ENCODE data around the gene ABLIM1. TPM values are rescaled to one million over a fixed set of nuclear protein-coding genes. Genes with fewer than 3 reads are reported as not detected.

Gene ABLIM1
- polyA plus RNA-seq, 1 donor from 2014 or later: 10.1 TPM

DNA sequence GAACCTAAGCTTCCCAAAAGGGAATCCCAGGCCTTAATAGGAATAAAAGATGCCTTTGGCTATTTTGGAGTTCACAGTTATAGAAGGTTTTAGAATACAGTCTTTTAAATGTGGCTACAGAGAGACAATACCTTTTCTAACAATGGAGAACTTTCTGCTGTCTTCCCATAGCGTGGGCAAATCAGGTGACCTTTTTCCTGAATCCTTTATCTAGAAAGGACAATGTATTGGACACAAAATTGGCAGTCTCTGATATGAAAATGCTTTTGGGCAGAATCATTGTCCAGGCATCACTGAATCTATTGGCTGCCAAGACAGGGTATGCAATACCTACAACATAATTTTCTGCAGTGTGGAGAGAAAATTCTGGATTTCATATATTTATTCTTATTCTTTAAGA is 7.8 kb upstream of the ABLIM1 start:
- Histone ChIP-seq H3K9me2 (ENCODE audit: insufficient read depth, low read length) (no peaks in the 10 kb centered on the region), H3K36me3 (ENCODE audit: insufficient read depth, low read length) (no peaks in the 10 kb centered on the region), H3K79me2 (replicated peaks; ENCODE audit: insufficient read depth, low read length) (no peaks in the 10 kb centered on the region), H3K4me2 (ENCODE audit: low read length) (no peak overlapping the region), H3F3A (ENCODE audit: insufficient read depth, low read length, poor library complexity, severe bottlenecking) (no peaks in the 10 kb centered on the region), H2AFZ (ENCODE audit: low read depth, low read length) (no peak overlapping the region), H3K4me3 (ENCODE audit: low read length) (no peak overlapping the region), H3K27me3 (ENCODE audit: insufficient read depth, low read depth, low read length) (no peaks in the 10 kb centered on the region), H3K9ac (ENCODE audit: low read length) (no peak overlapping the region), H4K20me1 (ENCODE audit: insufficient read depth) (no peaks in the 10 kb centered on the region), H3K9me3 (ENCODE audit: low read length) (no peaks in the 10 kb centered on the region), H3K27ac (ENCODE audit: low read length) (no peak overlapping the region)
- TF ChIP-seq POLR2AphosphoS5 (IDR thresholded peaks at IDR 0.05) (no peak), EP300 (conservative IDR thresholded peaks at IDR 0.05; ENCODE audit: poor library complexity, severe bottlenecking) (no peak), MXI1 (conservative IDR thresholded peaks at IDR 0.05; ENCODE audit: poor library complexity, severe bottlenecking) (no peak), RAD21 (conservative IDR thresholded peaks at IDR 0.05) (no peak), EZH2 (IDR thresholded peaks at IDR 0.05; ENCODE audit: borderline replicate concordance, insufficient read depth, low read length, poor library complexity, severe bottlenecking) (no peak)
- TF ChIP-seq, protein P1, sequence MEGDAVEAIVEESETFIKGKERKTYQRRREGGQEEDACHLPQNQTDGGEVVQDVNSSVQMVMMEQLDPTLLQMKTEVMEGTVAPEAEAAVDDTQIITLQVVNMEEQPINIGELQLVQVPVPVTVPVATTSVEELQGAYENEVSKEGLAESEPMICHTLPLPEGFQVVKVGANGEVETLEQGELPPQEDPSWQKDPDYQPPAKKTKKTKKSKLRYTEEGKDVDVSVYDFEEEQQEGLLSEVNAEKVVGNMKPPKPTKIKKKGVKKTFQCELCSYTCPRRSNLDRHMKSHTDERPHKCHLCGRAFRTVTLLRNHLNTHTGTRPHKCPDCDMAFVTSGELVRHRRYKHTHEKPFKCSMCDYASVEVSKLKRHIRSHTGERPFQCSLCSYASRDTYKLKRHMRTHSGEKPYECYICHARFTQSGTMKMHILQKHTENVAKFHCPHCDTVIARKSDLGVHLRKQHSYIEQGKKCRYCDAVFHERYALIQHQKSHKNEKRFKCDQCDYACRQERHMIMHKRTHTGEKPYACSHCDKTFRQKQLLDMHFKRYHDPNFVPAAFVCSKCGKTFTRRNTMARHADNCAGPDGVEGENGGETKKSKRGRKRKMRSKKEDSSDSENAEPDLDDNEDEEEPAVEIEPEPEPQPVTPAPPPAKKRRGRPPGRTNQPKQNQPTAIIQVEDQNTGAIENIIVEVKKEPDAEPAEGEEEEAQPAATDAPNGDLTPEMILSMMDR (IDR thresholded peaks at IDR 0.05; ENCODE audit: poor library complexity, severe bottlenecking): no peak
- TF ChIP-seq, protein P2, sequence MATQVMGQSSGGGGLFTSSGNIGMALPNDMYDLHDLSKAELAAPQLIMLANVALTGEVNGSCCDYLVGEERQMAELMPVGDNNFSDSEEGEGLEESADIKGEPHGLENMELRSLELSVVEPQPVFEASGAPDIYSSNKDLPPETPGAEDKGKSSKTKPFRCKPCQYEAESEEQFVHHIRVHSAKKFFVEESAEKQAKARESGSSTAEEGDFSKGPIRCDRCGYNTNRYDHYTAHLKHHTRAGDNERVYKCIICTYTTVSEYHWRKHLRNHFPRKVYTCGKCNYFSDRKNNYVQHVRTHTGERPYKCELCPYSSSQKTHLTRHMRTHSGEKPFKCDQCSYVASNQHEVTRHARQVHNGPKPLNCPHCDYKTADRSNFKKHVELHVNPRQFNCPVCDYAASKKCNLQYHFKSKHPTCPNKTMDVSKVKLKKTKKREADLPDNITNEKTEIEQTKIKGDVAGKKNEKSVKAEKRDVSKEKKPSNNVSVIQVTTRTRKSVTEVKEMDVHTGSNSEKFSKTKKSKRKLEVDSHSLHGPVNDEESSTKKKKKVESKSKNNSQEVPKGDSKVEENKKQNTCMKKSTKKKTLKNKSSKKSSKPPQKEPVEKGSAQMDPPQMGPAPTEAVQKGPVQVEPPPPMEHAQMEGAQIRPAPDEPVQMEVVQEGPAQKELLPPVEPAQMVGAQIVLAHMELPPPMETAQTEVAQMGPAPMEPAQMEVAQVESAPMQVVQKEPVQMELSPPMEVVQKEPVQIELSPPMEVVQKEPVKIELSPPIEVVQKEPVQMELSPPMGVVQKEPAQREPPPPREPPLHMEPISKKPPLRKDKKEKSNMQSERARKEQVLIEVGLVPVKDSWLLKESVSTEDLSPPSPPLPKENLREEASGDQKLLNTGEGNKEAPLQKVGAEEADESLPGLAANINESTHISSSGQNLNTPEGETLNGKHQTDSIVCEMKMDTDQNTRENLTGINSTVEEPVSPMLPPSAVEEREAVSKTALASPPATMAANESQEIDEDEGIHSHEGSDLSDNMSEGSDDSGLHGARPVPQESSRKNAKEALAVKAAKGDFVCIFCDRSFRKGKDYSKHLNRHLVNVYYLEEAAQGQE (IDR thresholded peaks at IDR 0.05; ENCODE audit: borderline replicate concordance): no peak

DNA sequence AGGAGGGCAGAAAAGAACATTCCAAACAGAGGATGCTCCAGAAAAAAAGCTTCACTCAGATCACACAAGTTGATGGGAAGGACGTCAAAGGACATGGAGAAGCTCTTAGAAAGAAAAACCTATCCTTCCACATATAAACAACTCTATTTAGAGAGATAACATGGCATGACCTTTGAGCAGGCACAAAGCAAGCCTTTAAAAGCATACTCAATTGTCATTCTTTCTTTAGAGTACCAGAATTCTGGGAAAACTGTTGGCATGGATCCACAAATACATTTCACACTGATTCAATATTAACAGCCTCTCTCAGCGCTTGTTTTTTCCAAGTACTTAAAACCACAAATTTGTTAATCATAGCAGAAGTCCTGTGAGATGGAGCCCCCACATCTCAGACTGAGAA is 7.3 kb upstream of the ABLIM1 start:
- no peak overlapping the region for H3K4me2 ChIP-seq (ENCODE audit: low read length)
- no peak for TF ChIP-seq EZH2 (IDR thresholded peaks at IDR 0.05; ENCODE audit: borderline replicate concordance, insufficient read depth, low read length, poor library complexity, severe bottlenecking)
- H3K9me3 ChIP-seq (ENCODE audit: low read length): no peaks in the 10 kb centered on the region
- H3K27me3 ChIP-seq (ENCODE audit: insufficient read depth, low read depth, low read length): no peaks in the 10 kb centered on the region
- H3K79me2 ChIP-seq (replicated peaks; ENCODE audit: insufficient read depth, low read length): no peaks in the 10 kb centered on the region
- no peaks in the 10 kb centered on the region for H4K20me1 ChIP-seq (ENCODE audit: insufficient read depth)
- no peak overlapping the region for H3K27ac ChIP-seq (ENCODE audit: low read length)
- H3F3A ChIP-seq (ENCODE audit: insufficient read depth, low read length, poor library complexity, severe bottlenecking): no peaks in the 10 kb centered on the region
- no peaks in the 10 kb centered on the region for H3K9me2 ChIP-seq (ENCODE audit: insufficient read depth, low read length)
- H2AFZ ChIP-seq (ENCODE audit: low read depth, low read length): no peak overlapping the region
- no peaks in the 10 kb centered on the region for H3K36me3 ChIP-seq (ENCODE audit: insufficient read depth, low read length)
- H3K9ac ChIP-seq (ENCODE audit: low read length): no peak overlapping the region
- H3K4me3 ChIP-seq (ENCODE audit: low read length): no peak overlapping the region

DNA sequence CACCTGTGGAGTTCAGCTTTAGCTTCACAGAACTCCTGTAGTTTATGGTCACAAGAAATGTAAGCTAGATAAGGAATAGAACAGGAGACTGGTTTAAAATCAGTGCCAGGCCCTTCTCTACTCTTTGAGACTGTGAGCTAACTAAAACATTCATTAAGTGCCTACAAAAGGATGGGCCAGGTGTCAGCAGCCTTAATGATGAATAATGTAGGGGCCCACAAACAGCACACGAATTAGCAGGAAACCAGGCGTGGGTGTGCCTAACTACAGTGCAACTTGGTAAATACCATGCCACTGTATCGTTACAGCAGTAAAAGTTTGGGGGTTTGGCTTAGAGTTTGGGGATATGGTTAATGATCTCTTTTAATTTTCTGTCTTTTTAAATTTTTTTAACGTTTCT is 6.1 kb upstream of the ABLIM1 start:
- Histone ChIP-seq H3K9ac (ENCODE audit: low read length) (no peak overlapping the region), H4K20me1 (ENCODE audit: insufficient read depth) (no peaks in the 10 kb centered on the region), H3F3A (ENCODE audit: insufficient read depth, low read length, poor library complexity, severe bottlenecking) (no peaks in the 10 kb centered on the region), H3K9me2 (ENCODE audit: insufficient read depth, low read length) (no peaks in the 10 kb centered on the region), H3K27me3 (ENCODE audit: insufficient read depth, low read depth, low read length) (no peaks in the 10 kb centered on the region), H3K4me2 (ENCODE audit: low read length) (no peak overlapping the region), H3K9me3 (ENCODE audit: low read length) (no peaks in the 10 kb centered on the region), H3K36me3 (ENCODE audit: insufficient read depth, low read length) (no peaks in the 10 kb centered on the region), H2AFZ (ENCODE audit: low read depth, low read length) (no peak overlapping the region), H3K4me3 (ENCODE audit: low read length) (no peak overlapping the region), H3K79me2 (replicated peaks; ENCODE audit: insufficient read depth, low read length) (no peaks in the 10 kb centered on the region), H3K27ac (ENCODE audit: low read length) (no peak overlapping the region)
- TF ChIP-seq, protein P2 (IDR thresholded peaks at IDR 0.05; ENCODE audit: borderline replicate concordance): no peak
- TF ChIP-seq EP300 (conservative IDR thresholded peaks at IDR 0.05; ENCODE audit: poor library complexity, severe bottlenecking): no peak
- TF ChIP-seq EZH2 (IDR thresholded peaks at IDR 0.05; ENCODE audit: borderline replicate concordance, insufficient read depth, low read length, poor library complexity, severe bottlenecking): no peak
- TF ChIP-seq TAF1 (IDR thresholded peaks at IDR 0.05; ENCODE audit: low read depth): no peak
- TF ChIP-seq, protein P1 (IDR thresholded peaks at IDR 0.05; ENCODE audit: poor library complexity, severe bottlenecking): no peak
- TF ChIP-seq RAD21 (conservative IDR thresholded peaks at IDR 0.05): no peak
- no peak for TF ChIP-seq POLR2AphosphoS5 (IDR thresholded peaks at IDR 0.05)
- no peak for TF ChIP-seq MXI1 (conservative IDR thresholded peaks at IDR 0.05; ENCODE audit: poor library complexity, severe bottlenecking)
- TF ChIP-seq SMC3 (conservative IDR thresholded peaks at IDR 0.05; ENCODE audit: poor library complexity): no peak
